Measurements from ENCODE around the gene SPSB1. TPM values are rescaled to one million over a fixed set of nuclear protein-coding genes. Genes with fewer than 3 reads are reported as not detected.

Gene SPSB1
- total RNA-seq, 6 experiments from 2014 or later = 7.7 to 121 (median 37.0) TPM

DNA sequence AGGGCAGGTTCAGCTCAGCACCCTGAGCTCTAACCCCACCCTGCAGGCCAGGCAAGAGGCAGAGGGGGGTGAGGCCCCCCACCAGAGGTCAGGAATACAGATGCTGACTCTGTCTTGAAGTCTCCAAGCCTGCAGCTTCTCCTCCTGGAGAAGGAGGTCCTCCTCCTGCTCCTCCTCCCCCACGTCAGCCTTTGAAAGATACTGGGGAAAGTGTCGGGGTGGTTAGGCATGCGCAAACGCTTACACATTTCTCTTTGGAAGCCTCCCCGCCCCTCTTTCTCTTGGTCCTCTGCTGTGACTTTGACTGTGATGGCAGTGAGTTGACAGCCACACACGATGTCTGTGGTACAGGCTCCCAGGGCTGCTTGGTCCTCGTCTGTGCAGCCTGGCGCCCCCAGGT is 65.3 kb downstream of the SPSB1 start:
- intact Hi-C loops (cut with DNase I) = no loop called here
- no peak for TF ChIP-seq POLR2A (IDR thresholded peaks at IDR 0.05)
- TF ChIP-seq, protein P1, sequence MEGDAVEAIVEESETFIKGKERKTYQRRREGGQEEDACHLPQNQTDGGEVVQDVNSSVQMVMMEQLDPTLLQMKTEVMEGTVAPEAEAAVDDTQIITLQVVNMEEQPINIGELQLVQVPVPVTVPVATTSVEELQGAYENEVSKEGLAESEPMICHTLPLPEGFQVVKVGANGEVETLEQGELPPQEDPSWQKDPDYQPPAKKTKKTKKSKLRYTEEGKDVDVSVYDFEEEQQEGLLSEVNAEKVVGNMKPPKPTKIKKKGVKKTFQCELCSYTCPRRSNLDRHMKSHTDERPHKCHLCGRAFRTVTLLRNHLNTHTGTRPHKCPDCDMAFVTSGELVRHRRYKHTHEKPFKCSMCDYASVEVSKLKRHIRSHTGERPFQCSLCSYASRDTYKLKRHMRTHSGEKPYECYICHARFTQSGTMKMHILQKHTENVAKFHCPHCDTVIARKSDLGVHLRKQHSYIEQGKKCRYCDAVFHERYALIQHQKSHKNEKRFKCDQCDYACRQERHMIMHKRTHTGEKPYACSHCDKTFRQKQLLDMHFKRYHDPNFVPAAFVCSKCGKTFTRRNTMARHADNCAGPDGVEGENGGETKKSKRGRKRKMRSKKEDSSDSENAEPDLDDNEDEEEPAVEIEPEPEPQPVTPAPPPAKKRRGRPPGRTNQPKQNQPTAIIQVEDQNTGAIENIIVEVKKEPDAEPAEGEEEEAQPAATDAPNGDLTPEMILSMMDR (IDR thresholded peaks at IDR 0.05) = no peak
- no peak for ATAC-seq
- peaks cover 0 to 24% (median 13%) of the 10 kb centered on the region in 4 donors for H3K36me3 ChIP-seq
- H3K4me3 ChIP-seq = no peak overlapping the region
- WGBS (ENCODE audit: insufficient coverage, low coverage, low lambda C conversion rate, missing lambda C conversion rate) = 80% methylated on average over 1 of the region's 8 CpGs
- H3K4me1 ChIP-seq = no peaks in the 10 kb centered on the region
- no peak for DNase-seq
- H3K9me3 ChIP-seq = no peaks in the 10 kb centered on the region
- no peaks in the 10 kb centered on the region for H3K27me3 ChIP-seq
- H3K27ac ChIP-seq = no peak overlapping the region

DNA sequence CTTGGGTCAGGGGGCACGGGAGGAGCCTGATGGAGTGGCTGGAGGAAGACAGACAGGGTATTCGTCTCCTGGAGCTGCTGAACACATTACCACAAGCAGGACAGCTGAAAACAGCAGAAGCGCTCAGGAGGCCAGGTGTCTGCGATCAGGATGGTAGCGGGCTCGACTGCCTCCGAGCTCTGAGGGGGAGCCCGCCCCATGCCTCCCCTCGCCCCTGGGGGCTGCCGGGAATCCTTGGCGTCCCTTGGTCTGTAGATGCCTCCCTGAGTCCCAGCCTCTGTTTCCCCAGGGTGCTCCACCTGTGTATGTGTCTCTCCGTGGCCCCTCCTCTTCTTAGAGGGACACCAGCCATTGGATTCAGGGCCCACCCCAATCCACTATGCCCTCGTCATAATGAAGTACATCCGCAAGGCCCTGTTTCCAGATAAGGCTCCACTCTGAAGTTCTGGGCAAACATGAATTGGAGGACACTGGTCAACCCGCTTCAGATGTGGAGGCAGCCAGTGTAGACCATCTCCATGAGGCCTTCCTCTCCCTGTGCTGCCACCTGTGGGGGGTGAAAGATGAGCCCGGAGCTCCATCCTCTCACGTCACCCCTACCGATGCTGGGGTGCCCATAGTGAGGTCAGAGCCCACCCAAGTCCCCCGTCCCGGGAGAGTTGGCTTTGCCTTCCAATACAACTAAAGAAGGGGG is 67.8 kb downstream of the SPSB1 start:
- intact Hi-C loops (cut with DNase I) = no loop called here
- peak in 1 of 4 donors; percentile 9 for ATAC-seq
- no peak overlapping the region for H3K27ac ChIP-seq
- no peak overlapping the region for H3K4me3 ChIP-seq
- H3K36me3 ChIP-seq = peaks cover 0 to 21% (median 13%) of the 10 kb centered on the region in 4 donors
- TF ChIP-seq, protein P1 (IDR thresholded peaks at IDR 0.05) = no peak
- no peak for TF ChIP-seq POLR2A (IDR thresholded peaks at IDR 0.05)
- no CpG with 5 or more reads among the region's 20 CpGs for WGBS (ENCODE audit: insufficient coverage, low coverage, low lambda C conversion rate, missing lambda C conversion rate)
- H3K9me3 ChIP-seq = no peaks in the 10 kb centered on the region
- H3K4me1 ChIP-seq = no peaks in the 10 kb centered on the region
- H3K27me3 ChIP-seq = no peaks in the 10 kb centered on the region
- DNase-seq = no peak

DNA sequence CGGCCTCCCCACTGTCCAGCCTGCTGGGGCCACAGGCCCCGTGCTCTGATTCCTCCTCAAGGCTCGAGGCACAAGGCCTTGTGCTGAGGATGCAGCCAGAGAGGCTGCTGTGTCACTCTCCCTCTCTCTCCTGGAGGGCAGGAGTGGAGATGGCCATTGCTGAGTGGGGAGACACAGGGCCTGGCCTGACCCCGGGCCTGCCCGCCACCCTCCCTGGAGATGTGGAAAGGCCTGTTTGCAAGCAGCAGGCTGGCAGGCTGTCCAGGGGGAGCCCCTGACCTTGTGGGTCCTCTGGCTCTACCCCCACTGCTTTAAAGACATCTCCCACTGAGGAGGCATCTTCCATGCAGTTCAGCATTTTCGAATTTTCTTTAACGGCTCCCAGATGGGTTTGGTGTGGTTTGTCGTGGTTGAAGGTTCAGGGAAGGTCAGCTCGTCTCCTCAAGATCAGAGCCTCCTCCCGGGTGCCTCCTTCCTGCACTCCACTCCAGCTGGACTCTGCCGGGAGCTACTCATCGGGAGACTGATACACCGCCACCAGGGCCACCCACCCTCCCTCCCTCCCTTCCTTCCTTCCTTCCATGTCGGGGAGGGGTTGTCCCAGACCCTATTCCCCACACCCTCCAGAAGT is 69.1 kb downstream of the SPSB1 start:
- TF ChIP-seq POLR2A (IDR thresholded peaks at IDR 0.05) = no peak
- TF ChIP-seq, protein P1 (IDR thresholded peaks at IDR 0.05) = no peak
- 59% methylated on average over 9 of the region's 14 CpGs for WGBS (ENCODE audit: insufficient coverage, low coverage, low lambda C conversion rate, missing lambda C conversion rate)
- DNase-seq = no peak
- ATAC-seq = peak in 1 of 4 donors; percentile 4
- peaks cover 0 to 9% (median 4%) of the 10 kb centered on the region in 4 donors for H3K36me3 ChIP-seq
- no peaks in the 10 kb centered on the region for H3K27me3 ChIP-seq
- H3K4me3 ChIP-seq = no peak overlapping the region
- H3K27ac ChIP-seq = no peak overlapping the region
- H3K9me3 ChIP-seq = no peaks in the 10 kb centered on the region
- intact Hi-C loops (cut with DNase I) = no loop called here
- no peaks in the 10 kb centered on the region for H3K4me1 ChIP-seq

DNA sequence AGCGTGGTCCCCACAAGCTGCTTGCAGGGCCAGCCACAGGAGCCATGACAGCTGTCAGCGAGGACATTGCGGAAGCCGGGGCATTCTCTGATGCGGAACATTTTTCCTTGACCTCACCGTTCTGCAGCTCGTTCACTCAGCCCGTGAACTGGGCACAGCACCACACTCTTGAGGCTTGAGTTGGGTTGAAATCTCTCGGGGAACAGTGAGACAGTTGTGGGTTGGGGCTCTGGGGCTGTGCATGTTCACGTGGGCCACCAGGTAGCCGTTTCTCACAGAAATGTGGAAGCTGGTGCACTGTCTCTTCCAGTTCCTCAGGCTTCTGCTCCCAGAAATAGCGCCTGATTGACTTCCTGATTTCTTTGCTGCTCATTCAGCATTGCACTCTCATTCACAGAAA is 69.8 kb downstream of the SPSB1 start:
- no peak overlapping the region for H3K4me3 ChIP-seq
- WGBS (ENCODE audit: insufficient coverage, low coverage, low lambda C conversion rate, missing lambda C conversion rate) = 83% methylated on average over 4 of the region's 12 CpGs
- no peaks in the 10 kb centered on the region for H3K9me3 ChIP-seq
- H3K36me3 ChIP-seq = peaks cover 0 to 12% (median 4%) of the 10 kb centered on the region in 4 donors
- no peak overlapping the region for H3K27ac ChIP-seq
- peak in 1 of 4 donors; percentile 18 for ATAC-seq
- no peaks in the 10 kb centered on the region for H3K4me1 ChIP-seq
- no peak for DNase-seq
- TF ChIP-seq, protein P1 (IDR thresholded peaks at IDR 0.05) = no peak
- TF ChIP-seq POLR2A (IDR thresholded peaks at IDR 0.05) = no peak
- intact Hi-C loops (cut with DNase I) = no loop called here
- H3K27me3 ChIP-seq = no peaks in the 10 kb centered on the region

Measured in right lobe of liver (tissue), 6 donors.